GM18498 (cell line): ENCODE data around the gene GPANK1.

Source experiments
- ATAC-seq: cut with Tn5 transposase; IDR thresholded peaks from one replicate; pipeline ENCODE4 v1.9.1; 2021; ENCODE audit warnings: mild to moderate bottlenecking, moderate library complexity; ENCODE audit not compliant: unreplicated experiment

Gene GPANK1

DNA sequence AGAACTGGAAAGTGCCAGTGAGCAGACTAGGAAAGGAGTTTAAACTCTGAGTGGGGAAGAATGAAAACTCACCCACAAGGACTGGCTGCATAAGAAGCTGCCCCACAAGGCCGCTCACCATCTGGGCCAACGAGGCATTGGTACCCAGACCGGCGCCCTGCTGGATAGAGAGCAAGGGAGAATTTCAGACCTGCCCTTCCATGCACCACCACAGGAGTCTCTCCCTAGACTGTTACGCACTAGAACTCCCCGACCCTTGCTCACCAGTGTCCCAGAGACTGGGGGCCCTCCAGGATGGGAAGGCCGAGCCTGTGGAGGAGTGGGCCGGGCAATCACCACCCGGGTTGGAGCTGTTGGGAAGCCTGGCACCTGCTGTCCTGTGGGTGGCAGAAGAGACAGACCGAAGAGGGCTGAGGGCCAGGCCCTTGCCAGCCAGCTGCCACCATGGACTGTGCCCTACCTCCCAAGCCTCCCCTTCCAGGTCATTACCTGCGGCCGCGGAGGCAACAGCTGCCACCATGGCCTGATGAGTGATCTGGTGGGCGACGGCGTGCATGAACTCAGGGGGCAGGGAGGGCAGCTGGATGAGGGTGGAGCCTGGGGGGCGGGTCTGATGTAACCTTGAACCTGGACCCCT, 20.9 kb downstream of the GPANK1 start:
- ATAC-seq: no peak

- ATAC-seq: no peak
These were observed 21.8 kb downstream of the GPANK1 start for GRCh38 chr6:31642798-31643570.

DNA sequence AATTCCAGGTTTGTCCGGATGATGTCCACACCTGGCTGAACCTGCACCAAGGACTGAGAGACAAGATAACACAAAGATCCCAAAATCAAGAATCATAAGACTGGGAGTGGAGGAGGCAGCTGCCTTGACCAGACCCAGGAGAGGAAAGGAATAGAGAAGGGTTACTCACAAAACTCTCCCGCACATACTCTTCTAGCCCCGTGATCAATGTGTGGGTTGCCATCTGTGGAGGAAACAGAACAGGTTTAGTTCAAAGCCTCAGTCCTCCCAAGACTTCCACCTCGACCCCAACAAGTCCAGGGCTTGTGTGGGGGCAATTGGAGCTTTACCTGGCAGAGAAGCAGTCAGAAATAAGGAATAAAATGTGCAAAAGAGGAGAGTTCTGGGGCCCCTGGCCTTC, 23.4 kb downstream of the GPANK1 start:
- no peak for ATAC-seq

- ATAC-seq: no peak
These were observed 24.2 kb downstream of the GPANK1 start for GRCh38 chr6:31640612-31641011.

GRCh38 chr6:31639449-31639861, 25.3 kb downstream of the GPANK1 start:
- ATAC-seq: no peak

- ATAC-seq: no peak
These were observed 25.8 kb downstream of the GPANK1 start for GRCh38 chr6:31639043-31639442.

DNA sequence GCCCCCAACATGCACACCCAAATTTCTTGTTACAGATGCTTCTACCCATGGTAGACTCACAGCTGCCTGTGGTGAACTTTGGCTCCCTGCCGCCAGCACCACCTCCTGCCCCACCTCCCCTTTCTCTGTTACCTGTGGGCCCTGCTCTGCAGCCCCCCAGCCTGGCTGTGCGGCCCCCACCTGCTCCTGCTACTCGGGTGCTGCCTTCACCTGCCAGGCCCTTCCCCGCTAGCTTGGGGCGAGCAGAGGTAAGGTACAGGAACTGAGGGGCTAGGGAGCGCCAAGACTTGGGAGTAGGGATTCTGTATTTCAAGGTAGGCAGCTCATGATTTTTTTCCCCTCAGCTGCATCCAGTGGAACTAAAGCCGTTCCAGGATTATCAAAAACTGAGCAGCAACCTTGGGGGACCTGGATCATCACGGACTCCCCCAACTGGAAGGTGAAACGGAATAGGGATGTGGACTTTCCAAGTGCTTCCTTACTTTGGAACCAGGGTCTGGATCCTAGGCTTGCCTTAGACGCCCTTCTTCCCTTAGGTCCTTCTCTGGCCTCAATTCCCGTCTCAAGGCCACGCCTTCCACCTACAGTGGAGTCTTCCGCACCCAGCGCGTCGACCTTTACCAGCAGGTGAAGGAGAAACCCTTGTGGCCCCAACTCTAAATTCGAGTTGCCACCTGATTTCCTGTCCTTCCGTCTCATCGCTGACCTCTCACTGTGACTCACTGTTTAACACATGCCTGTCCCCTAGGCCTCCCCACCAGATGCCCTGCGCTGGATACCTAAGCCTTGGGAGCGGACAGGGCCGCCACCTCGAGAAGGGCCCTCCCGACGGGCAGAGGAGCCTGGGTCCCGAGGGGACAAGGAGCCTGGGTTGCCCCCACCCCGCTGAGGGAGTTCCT, 27.9 kb downstream of the GPANK1 start:
- ATAC-seq: no peak

DNA sequence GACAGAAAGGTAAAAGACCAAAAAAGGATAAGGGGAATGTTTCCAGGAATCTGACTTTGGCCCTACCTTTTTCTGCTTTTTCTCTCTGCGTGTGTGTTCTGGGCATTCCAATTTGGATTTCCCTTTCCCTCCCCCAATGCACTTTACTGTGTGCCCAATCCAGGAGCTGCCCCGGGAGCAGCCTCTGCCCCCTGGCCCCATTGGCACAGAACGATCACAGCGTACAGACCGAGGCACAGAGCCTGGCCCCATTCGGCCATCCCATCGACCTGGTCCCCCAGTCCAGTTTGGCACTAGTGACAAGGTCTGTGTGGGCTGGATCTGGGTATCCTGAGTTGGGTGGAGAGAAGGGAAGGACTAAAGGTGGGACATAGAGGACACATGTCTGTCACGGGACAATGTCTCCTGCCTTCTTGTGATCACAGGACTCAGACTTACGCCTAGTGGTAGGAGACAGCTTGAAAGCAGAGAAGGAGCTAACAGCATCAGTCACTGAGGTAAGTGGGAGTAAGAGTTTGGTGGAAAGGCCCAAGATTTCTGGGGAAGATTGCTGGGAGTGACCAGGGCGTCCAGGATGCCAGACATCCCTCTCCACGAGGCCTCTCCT, 29.7 kb downstream of the GPANK1 start:
- ATAC-seq: no peak

DNA sequence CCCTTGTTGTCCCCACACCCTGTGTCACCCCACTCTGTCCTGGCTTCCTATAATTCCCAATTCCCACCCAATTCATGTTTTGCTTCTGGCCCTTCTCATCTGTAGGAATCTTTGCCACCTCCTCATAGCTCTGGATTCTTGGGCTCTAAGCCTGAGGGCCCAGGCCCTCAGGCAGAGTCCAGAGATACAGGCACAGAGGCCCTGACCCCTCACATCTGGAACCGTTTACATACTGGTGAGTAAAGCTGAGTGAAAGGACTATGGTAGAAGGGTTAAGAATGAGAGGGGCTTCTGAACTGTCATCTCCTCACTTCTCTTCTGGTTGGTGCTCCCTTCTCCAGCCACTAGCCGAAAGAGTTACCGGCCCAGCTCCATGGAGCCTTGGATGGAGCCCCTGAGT, 30.7 kb downstream of the GPANK1 start:
- ATAC-seq: no peak

DNA sequence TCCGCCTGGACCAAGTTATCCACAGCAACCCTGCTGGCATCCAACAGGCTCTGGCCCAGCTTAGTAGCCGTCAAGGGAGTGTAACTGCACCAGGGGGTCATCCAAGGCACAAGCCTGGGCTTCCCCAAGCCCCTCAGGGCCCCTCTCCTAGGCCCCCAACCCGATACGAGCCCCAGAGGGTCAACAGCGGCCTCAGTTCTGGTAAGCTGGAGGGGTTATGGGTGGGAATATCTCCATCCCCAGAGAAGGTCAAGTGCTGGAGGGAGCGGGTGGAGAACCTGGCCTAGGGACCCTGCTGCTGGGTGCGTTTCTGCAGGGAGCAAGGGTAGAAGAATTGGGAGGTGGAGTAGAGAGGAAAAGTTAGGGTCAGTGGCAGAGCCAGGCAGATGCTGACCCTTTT, 31.4 kb downstream of the GPANK1 start:
- ATAC-seq: no peak

- no peak for ATAC-seq
These were observed 32.4 kb downstream of the GPANK1 start for GRCh38 chr6:31632279-31632946.

GRCh38 chr6:31631681-31632278, 33.0 kb downstream of the GPANK1 start:
- no peak for ATAC-seq

- no peak for ATAC-seq
These were observed 33.6 kb downstream of the GPANK1 start for GRCh38 chr6:31631209-31631608.

- ATAC-seq: no peak
These were observed 34.4 kb downstream of the GPANK1 start for GRCh38 chr6:31630177-31630934.

DNA sequence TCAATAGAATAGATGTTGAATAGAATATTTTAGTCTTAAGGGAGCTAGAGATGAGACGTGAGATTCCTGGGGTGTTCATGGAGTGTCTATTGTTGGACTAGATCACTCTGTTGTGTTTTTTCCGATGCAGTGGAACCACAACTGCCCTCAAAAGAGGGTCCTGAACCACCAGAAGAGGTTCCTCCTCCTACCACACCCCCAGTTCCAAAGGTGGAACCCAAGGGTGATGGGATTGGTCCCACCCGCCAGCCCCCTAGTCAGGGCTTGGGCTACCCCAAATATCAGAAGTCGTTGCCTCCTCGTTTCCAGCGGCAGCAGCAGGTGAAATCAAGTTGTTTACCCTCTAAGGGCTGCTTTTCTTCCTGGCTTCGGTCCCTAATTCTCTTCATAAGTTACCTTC, 35.8 kb downstream of the GPANK1 start:
- no peak for ATAC-seq

DNA sequence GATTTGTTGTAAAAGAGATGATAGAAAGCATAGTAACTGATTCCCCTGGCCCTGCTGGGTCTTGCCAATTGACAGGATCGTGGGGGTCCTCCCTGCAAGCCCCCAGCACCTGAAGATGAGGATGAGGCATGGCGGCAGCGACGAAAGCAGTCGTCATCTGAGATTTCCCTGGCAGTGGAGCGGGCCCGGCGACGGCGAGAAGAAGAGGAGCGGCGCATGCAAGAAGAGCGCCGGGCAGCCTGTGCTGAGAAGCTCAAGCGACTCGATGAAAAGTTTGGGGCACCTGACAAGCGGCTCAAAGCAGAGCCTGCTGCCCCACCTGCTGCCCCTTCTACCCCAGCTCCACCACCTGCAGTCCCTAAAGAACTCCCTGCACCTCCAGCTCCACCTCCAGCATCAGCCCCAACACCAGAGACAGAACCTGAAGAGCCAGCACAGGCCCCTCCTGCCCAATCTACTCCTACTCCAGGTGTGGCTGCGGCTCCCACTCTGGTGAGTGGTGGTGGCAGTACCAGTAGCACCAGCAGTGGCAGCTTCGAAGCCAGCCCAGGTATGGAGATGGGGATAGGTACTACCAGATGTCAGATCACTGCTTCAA, 37.0 kb downstream of the GPANK1 start:
- ATAC-seq: no peak

DNA sequence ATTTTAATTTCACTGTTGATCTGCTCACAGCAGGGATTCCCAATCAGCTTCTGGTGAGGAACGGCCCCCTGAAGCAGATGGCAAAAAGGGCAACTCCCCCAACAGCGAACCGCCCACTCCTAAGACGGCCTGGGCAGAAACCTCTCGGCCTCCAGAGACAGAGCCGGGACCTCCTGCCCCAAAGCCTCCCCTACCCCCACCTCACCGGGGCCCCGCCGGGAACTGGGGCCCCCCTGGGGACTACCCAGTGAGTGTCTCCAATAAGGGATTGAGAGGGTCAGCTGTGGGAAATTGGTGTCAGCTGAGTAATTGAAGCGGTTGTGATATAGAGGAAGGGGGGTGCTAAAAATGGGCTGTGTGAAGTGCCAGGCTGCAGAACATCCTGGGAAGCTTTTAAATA, 37.8 kb downstream of the GPANK1 start:
- ATAC-seq: no peak

- ATAC-seq: no peak
These were observed 40.7 kb downstream of the GPANK1 start for GRCh38 chr6:31624070-31624469.

DNA sequence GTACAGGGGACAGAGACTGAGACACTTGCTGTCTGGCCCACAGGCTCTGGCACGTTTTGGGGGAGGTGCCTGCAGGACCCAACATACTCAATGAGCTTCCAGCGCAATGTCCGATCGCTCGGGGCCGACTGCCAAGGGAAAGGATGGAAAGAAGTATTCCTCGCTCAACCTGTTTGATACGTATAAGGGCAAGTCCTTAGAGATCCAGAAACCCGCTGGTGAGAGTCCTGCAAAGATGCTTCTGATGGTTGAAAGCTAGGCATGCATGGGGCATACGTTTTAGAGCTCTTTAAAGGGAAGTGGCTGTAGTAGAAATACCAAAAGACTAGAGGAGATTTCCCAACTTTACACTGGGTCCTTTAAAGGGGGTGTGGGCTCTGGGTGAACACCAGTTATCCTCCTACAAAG, 42.1 kb downstream of the GPANK1 start:
- no peak for ATAC-seq
